IMR-90 (cell line): ENCODE measurements around the gene RRP8. TPM values are rescaled to one million over a fixed set of nuclear protein-coding genes. Genes with fewer than 3 reads are reported as not detected.

Experiments used
- ATAC-seq: fragments of 200-7000 bp; cut with Tn5 transposase; 2 replicates; pipeline ENCODE4 v1.9.1; 2020; ENCODE audit warnings: low read depth, mild to moderate bottlenecking, moderate library complexity
- BruUV-seq: library from RNA; stranded (reverse); fragments of 400-500 nt; replicated peaks from 2 replicates; lab custom pipeline; 2021; lab: Mats Ljungman, UMichigan
- CTCF ChIA-PET: fragments of 300-600 bp; formaldehyde crosslinking; extraction: SDS; loops from one replicate; lab custom pipeline; 2021; ENCODE audit warnings: antibody characterized with exemption; lab: Yijun Ruan, JAX
- POLR2A ChIA-PET: fragments of 300-600 bp; sonication (Branson Sonifier 250); formaldehyde crosslinking; loops from one replicate; lab custom pipeline; 2022; ENCODE audit warnings: antibody characterized with exemption; ENCODE audit not compliant: unreplicated experiment; lab: Charles Lee
- DNase-seq: peaks from one replicate; pipeline ENCODE4 v3.0.0; 2013
- H2AFZ ChIP-seq: replicated peaks from 2 replicates; pipeline ENCODE3; 2013; ENCODE audit warnings: low read length, mild to moderate bottlenecking; ENCODE audit not compliant: poor library complexity
- H2AK5ac ChIP-seq: 2 replicates; pipeline ENCODE4 v1.6.1; 2013; ENCODE audit warnings: low read depth, low read length, inconsistent platforms
- H2AK9ac ChIP-seq: replicated peaks from 2 replicates; pipeline ENCODE3; 2013; ENCODE audit warnings: mild to moderate bottlenecking, low read depth, low read length, moderate library complexity; ENCODE audit not compliant: poor library complexity
- H2BK120ac ChIP-seq: 2 replicates; pipeline ENCODE4 v1.6.1; 2013; ENCODE audit warnings: low read depth, low read length, inconsistent platforms
- H2BK15ac ChIP-seq: 3 replicates; pipeline ENCODE4 v1.6.1; 2013; ENCODE audit warnings: low read depth, low read length, inconsistent platforms
- H2BK20ac ChIP-seq: 2 replicates; pipeline ENCODE4 v1.6.1; 2013; ENCODE audit warnings: low read depth, mild to moderate bottlenecking, inconsistent platforms, low read length, moderate library complexity
- H2BK5ac ChIP-seq: 2 replicates; pipeline ENCODE4 v1.6.1; 2013; ENCODE audit warnings: mild to moderate bottlenecking, low read depth, low read length, inconsistent platforms; ENCODE audit not compliant: poor library complexity, severe bottlenecking
- H3K14ac ChIP-seq: replicated peaks from 2 replicates; pipeline ENCODE4 v1.6.1; 2013; ENCODE audit warnings: low read depth, low read length, inconsistent platforms
- H3K18ac ChIP-seq: 2 replicates; pipeline ENCODE4 v1.6.1; 2013; ENCODE audit warnings: low read depth, low read length, control low read depth
- H3K23ac ChIP-seq: 2 replicates; pipeline ENCODE4 v1.6.1; 2013; ENCODE audit warnings: low read depth, low read length, inconsistent platforms
- H3K27ac ChIP-seq: 2 replicates; pipeline ENCODE4 v1.5.1; 2013; ENCODE audit warnings: mild to moderate bottlenecking, control low read depth, low read length; ENCODE audit not compliant: insufficient read depth
- H3K27me3 ChIP-seq: 2 replicates; pipeline ENCODE4 v1.6.1; 2013; ENCODE audit warnings: low read length; ENCODE audit not compliant: control insufficient read depth, insufficient read depth
- H3K36me3 ChIP-seq: 2 replicates; pipeline ENCODE4 v1.6.1; 2013; ENCODE audit warnings: low read length, mixed read lengths; ENCODE audit not compliant: control insufficient read depth, insufficient read depth
- H3K4ac ChIP-seq: 2 replicates; pipeline ENCODE4 v1.6.1; 2013; ENCODE audit warnings: low read depth, low read length, inconsistent platforms
- H3K4me1 ChIP-seq: 2 replicates; pipeline ENCODE4 v1.6.1; 2013; ENCODE audit warnings: low read length, mixed read lengths; ENCODE audit not compliant: control insufficient read depth, insufficient read depth
- H3K4me2 ChIP-seq: 2 replicates; pipeline ENCODE4 v1.6.1; 2013; ENCODE audit warnings: low read depth, mild to moderate bottlenecking, control low read depth, low read length, moderate library complexity
- H3K4me3 ChIP-seq: 2 replicates; pipeline ENCODE4 v1.5.1; 2013; ENCODE audit warnings: low read depth, mild to moderate bottlenecking, control low read depth, low read length, moderate library complexity; ENCODE audit not compliant: insufficient read depth
- H3K56ac ChIP-seq: 2 replicates; pipeline ENCODE4 v1.6.1; 2013; ENCODE audit warnings: low read length, inconsistent platforms; ENCODE audit not compliant: insufficient read depth; ENCODE audit errors: extremely low read depth
- H3K79me1 ChIP-seq, 2 experiments: 2 replicates each; pipeline ENCODE4 v1.6.1; 2013; ENCODE audit warnings: low read length in 2 of 2, inconsistent platforms in 1 of 2, low read depth in 1 of 2
- H3K9ac ChIP-seq: 2 replicates; pipeline ENCODE4 v1.6.1; 2013; ENCODE audit warnings: low read depth, low read length, control low read depth
- H3K9me1 ChIP-seq: 2 replicates; pipeline ENCODE4 v1.6.1; 2013; ENCODE audit warnings: low read length, inconsistent platforms; ENCODE audit not compliant: insufficient read depth
- H3K9me3 ChIP-seq: 2 replicates; pipeline ENCODE4 v1.6.1; 2013; ENCODE audit warnings: low read length; ENCODE audit not compliant: control insufficient read depth, insufficient read depth
- H4K20me1 ChIP-seq: 2 replicates; pipeline ENCODE4 v1.6.1; 2013; ENCODE audit warnings: low read length, inconsistent platforms; ENCODE audit not compliant: insufficient read depth
- H4K5ac ChIP-seq: 2 replicates; pipeline ENCODE4 v1.6.1; 2013; ENCODE audit warnings: mild to moderate bottlenecking, low read depth, low read length, control low read depth
- H4K8ac ChIP-seq, 2 experiments: 2 replicates each; pipeline ENCODE4 v1.6.1; 2013; ENCODE audit warnings: low read depth in 2 of 2, low read length in 2 of 2, control low read depth in 1 of 2, inconsistent platforms in 1 of 2
- H4K91ac ChIP-seq: 2 replicates; pipeline ENCODE4 v1.6.1; 2013; ENCODE audit warnings: low read depth, low read length, inconsistent platforms; ENCODE audit not compliant: insufficient read depth
- BHLHE40 ChIP-seq: fragments of 150-350 bp; IDR thresholded peaks from 2 replicates; pipeline ENCODE4 v1.6.1; 2016; ENCODE audit warnings: mild to moderate bottlenecking, low read depth, low read length
- CEBPB ChIP-seq: IDR thresholded peaks from 2 replicates; pipeline ENCODE4 v1.6.1; 2012; ENCODE audit warnings: low read depth, low read length, improper control_type of control experiment
- CHD1 ChIP-seq: IDR thresholded peaks from 2 replicates; pipeline ENCODE4 v1.6.1; 2012; ENCODE audit warnings: low read depth, low read length, improper control_type of control experiment
- FOS ChIP-seq: fragments of 150-350 bp; IDR thresholded peaks from 2 replicates; pipeline ENCODE4 v1.6.1; 2016; ENCODE audit warnings: low read depth, low read length
- MAFK ChIP-seq: IDR thresholded peaks from 2 replicates; pipeline ENCODE4 v1.6.1; 2012; ENCODE audit warnings: low read depth, low read length, improper control_type of control experiment
- MAZ ChIP-seq: IDR thresholded peaks from 2 replicates; pipeline ENCODE4 v1.6.1; 2012; ENCODE audit warnings: low read depth, mild to moderate bottlenecking, low read length, improper control_type of control experiment, moderate library complexity, borderline replicate concordance
- MXI1 ChIP-seq: IDR thresholded peaks from 2 replicates; pipeline ENCODE4 v1.6.1; 2012; ENCODE audit warnings: low read depth, mild to moderate bottlenecking, low read length, moderate library complexity, borderline replicate concordance
- NFE2L2 ChIP-seq: fragments of 150-350 bp; IDR thresholded peaks from 2 replicates; pipeline ENCODE4 v1.6.1; 2016; ENCODE audit warnings: low read depth, mild to moderate bottlenecking, low read length
- POLR2A ChIP-seq: IDR thresholded peaks from 2 replicates; pipeline ENCODE4 v1.6.1; 2012; ENCODE audit warnings: mild to moderate bottlenecking, low read depth, low read length
- RAD21 ChIP-seq: IDR thresholded peaks from 2 replicates; pipeline ENCODE4 v1.6.1; 2012; ENCODE audit warnings: low read length, improper control_type of control experiment
- RCOR1 ChIP-seq: IDR thresholded peaks from 2 replicates; pipeline ENCODE4 v1.6.1; 2012; ENCODE audit warnings: mild to moderate bottlenecking, low read length, improper control_type of control experiment; ENCODE audit not compliant: insufficient replicate concordance
- RFX5 ChIP-seq: IDR thresholded peaks from 2 replicates; pipeline ENCODE4 v1.8.0; 2012; ENCODE audit warnings: low read depth, mild to moderate bottlenecking, low read length, moderate library complexity
- SMC3 ChIP-seq: fragments of 150-350 bp; IDR thresholded peaks from 2 replicates; pipeline ENCODE4 v1.6.1; 2016; ENCODE audit warnings: low read depth, mild to moderate bottlenecking, antibody characterized with exemption, low read length, moderate library complexity
- USF2 ChIP-seq: fragments of 150-350 bp; IDR thresholded peaks from 2 replicates; pipeline ENCODE4 v1.6.1; 2017; ENCODE audit warnings: mild to moderate bottlenecking, antibody characterized with exemption, low read length, low read depth
- WGBS, 2 experiments: methylation state at CpG; one replicate each; pipeline versions ENCODE4 v1.1.5 to v1.1.7; 2013; ENCODE audit warnings: missing lambda C conversion rate in 2 of 2; ENCODE audit not compliant: insufficient read length in 1 of 2; ENCODE audit errors: extremely low coverage in 2 of 2; 5-methylcytosine and 5-hydroxymethylcytosine counted together
- dilution Hi-C: fragments of 300-500 bp; cut with HindIII; formaldehyde crosslinking; loops from one replicate; pipeline ENCODE4 v1.14.3; 2018; ENCODE audit warnings: low sequenced_read_pairs; ENCODE audit not compliant: unreplicated experiment
- in situ Hi-C: fragments of 300-500 bp; cut with MboI; formaldehyde crosslinking; loops from 3 replicates; pipeline ENCODE4 v1.14.3; 2019; ENCODE audit warnings: low sequenced_read_pairs, inconsistent platforms, mixed read lengths
- intact Hi-C: fragments of 100-400 bp; cut with micrococcal nuclease; formaldehyde crosslinking; loops from 2 replicates; pipeline ENCODE4 v1.10.0; 2022
- polyA plus RNA-seq, 3 experiments: library from polyadenylated mRNA; depleted of rRNA; stranded (reverse); fragments of >200 nt; gene quantifications; 2 replicates each; pipeline ENCODE4 v1.2.3, GENCODE V29; 2012; ENCODE audit warnings: low replicate concordance in 1 of 3
- total RNA-seq: library from RNA; depleted of rRNA; stranded (reverse); fragments of >200 nt; gene quantifications from 2 replicates; pipeline ENCODE4 v1.2.3, GENCODE V29; 2012
- TF ChIP-seq, protein P1 (sequence below): fragments of 150-350 bp; IDR thresholded peaks from 2 replicates; pipeline ENCODE4 v1.6.1; 2016; ENCODE audit warnings: low read depth, mild to moderate bottlenecking, low read length, moderate library complexity, borderline replicate concordance
- TF ChIP-seq, protein P2 (sequence below): conservative IDR thresholded peaks from 2 replicates; pipeline ENCODE4 v1.5.1; 2012; ENCODE audit warnings: mild to moderate bottlenecking, low read depth, low read length, improper control_type of control experiment

Gene RRP8
- total and polyA plus RNA-seq, 2 of the 4 experiments (the other 2 are of a cell fraction): 10.8 to 11.5 TPM

GRCh38 chr11:6561288-6561687 is 42.1 kb downstream of the RRP8 start:
- Histone ChIP-seq H3K9me1 (peaks cover 4% of the 10 kb centered on the region; the same call in 1 of the 2 replicates), H3K4me3 (no peak overlapping the region), H2BK120ac (no peak overlapping the region), H2AK9ac (no peak overlapping the region), H4K91ac (no peak overlapping the region), H4K5ac (no peak overlapping the region), H3K79me1 (no peaks in the 10 kb centered on the region), H3K36me3 (no peaks in the 10 kb centered on the region), H3K56ac (no peak overlapping the region), H3K23ac (no peak overlapping the region), H2AFZ (no peak overlapping the region), H3K18ac (no peak overlapping the region), H3K27ac (no peak overlapping the region), H3K4me2 (no peak overlapping the region), H4K8ac (no peak overlapping the region), H2BK5ac (no peak overlapping the region), H2BK20ac (no peak overlapping the region), H2BK15ac (no peak overlapping the region), H3K4ac (no peak overlapping the region), H3K27me3 (no peaks in the 10 kb centered on the region), H3K14ac (no peak overlapping the region), H4K20me1 (no peaks in the 10 kb centered on the region), H3K9me3 (no peaks in the 10 kb centered on the region), H3K4me1 (no peaks in the 10 kb centered on the region), H3K9ac (no peak overlapping the region), H2AK5ac (no peak overlapping the region)
- dilution Hi-C loops: no loop called here
- BruUV-seq: no TSS peak
- POLR2A ChIA-PET: no interaction called here
- no peak for DNase-seq
- TF ChIP-seq USF2 (no peak), MAFK (no peak), NFE2L2 (no peak), FOS (no peak), RAD21 (no peak), BHLHE40 (no peak), MXI1 (no peak), RFX5 (no peak), POLR2A (no peak), RCOR1 (no peak), SMC3 (no peak), CHD1 (no peak), CEBPB (no peak), MAZ (no peak)
- TF ChIP-seq, protein P1, sequence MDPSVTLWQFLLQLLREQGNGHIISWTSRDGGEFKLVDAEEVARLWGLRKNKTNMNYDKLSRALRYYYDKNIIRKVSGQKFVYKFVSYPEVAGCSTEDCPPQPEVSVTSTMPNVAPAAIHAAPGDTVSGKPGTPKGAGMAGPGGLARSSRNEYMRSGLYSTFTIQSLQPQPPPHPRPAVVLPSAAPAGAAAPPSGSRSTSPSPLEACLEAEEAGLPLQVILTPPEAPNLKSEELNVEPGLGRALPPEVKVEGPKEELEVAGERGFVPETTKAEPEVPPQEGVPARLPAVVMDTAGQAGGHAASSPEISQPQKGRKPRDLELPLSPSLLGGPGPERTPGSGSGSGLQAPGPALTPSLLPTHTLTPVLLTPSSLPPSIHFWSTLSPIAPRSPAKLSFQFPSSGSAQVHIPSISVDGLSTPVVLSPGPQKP: no peak
- TF ChIP-seq, protein P2, sequence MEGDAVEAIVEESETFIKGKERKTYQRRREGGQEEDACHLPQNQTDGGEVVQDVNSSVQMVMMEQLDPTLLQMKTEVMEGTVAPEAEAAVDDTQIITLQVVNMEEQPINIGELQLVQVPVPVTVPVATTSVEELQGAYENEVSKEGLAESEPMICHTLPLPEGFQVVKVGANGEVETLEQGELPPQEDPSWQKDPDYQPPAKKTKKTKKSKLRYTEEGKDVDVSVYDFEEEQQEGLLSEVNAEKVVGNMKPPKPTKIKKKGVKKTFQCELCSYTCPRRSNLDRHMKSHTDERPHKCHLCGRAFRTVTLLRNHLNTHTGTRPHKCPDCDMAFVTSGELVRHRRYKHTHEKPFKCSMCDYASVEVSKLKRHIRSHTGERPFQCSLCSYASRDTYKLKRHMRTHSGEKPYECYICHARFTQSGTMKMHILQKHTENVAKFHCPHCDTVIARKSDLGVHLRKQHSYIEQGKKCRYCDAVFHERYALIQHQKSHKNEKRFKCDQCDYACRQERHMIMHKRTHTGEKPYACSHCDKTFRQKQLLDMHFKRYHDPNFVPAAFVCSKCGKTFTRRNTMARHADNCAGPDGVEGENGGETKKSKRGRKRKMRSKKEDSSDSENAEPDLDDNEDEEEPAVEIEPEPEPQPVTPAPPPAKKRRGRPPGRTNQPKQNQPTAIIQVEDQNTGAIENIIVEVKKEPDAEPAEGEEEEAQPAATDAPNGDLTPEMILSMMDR: no peak
- CTCF ChIA-PET: no interaction called here
- intact Hi-C loops: no loop called here
- in situ Hi-C loops: no loop called here
- WGBS, 2 experiments: no CpG with 5 or more reads among the region's 3 CpGs
- ATAC-seq: no peak
